Testis (tissue), 2 donors: ENCODE results near the gene RAET1E.

Source experiments
- CTCF ChIP-seq, 3 experiments: fragments of 450-650 bp in 2 of 3; fragments of 200-600 bp in 1 of 3; sonication (generic) in 1 of 3; IDR thresholded peaks; one replicate each; pipeline ENCODE4 v1.5.1; 2016 to 2019; ENCODE audit warnings: antibody characterized with exemption in 3 of 3, mild to moderate bottlenecking in 2 of 3, moderate library complexity in 1 of 3
- POLR2A ChIP-seq: fragments of 450-650 bp; IDR thresholded peaks from one replicate; pipeline ENCODE4 v1.6.1; 2017; ENCODE audit warnings: antibody characterized with exemption, mild to moderate bottlenecking, moderate library complexity

GRCh38 chr6:149855741-149856140 is 42.2 kb downstream of the RAET1E start:
- TF ChIP-seq CTCF (IDR thresholded peaks at IDR 0.05) (no peak), POLR2A (no peak)
